Activated CD4-positive, alpha-beta memory T cell treated with anti-CD3 and anti-CD28 coated beads for 36 hours (primary cell): ENCODE data around the gene SHOC2. TPM values are rescaled to one million over a fixed set of nuclear protein-coding genes. Genes with fewer than 3 reads are reported as not detected.
A peak's percentile ranks its signal among the peaks of the same experiment; 100 is the strongest.

Experiments used
- CTCF ChIA-PET: fragments of 350-600 bp; sonication (Branson Sonifier 250); formaldehyde crosslinking; loops from one replicate; lab custom pipeline; 2021; ENCODE audit warnings: antibody characterized with exemption, inconsistent platforms; lab: Charles Lee
- POLR2A ChIA-PET: fragments of 350-600 bp; sonication (Branson Sonifier 250); formaldehyde crosslinking; loops from one replicate; lab custom pipeline; 2021; ENCODE audit warnings: antibody characterized with exemption; lab: Charles Lee
- DNase-seq: peaks from one replicate; pipeline ENCODE4 v3.0.0-alpha.2; 2020
- H3K27ac Mint-ChIP-seq: one replicate; pipeline ENCODE4 v1.8.0; 2021; ENCODE audit warnings: mixed read lengths
- H3K27me3 Mint-ChIP-seq: one replicate; pipeline ENCODE4 v1.8.0; 2021; ENCODE audit warnings: mixed read lengths
- H3K36me3 Mint-ChIP-seq: one replicate; pipeline ENCODE4 v1.8.0; 2021; ENCODE audit warnings: mixed read lengths
- H3K4me1 Mint-ChIP-seq: one replicate; pipeline ENCODE4 v1.8.0; 2021; ENCODE audit warnings: low read depth, mixed read lengths
- H3K4me3 Mint-ChIP-seq: one replicate; pipeline ENCODE4 v1.8.0; 2021; ENCODE audit warnings: mild to moderate bottlenecking, mixed read lengths
- H3K9me3 Mint-ChIP-seq: one replicate; pipeline ENCODE4 v1.8.0; 2021; ENCODE audit warnings: mixed read lengths
- intact Hi-C: fragments of 100-400 bp; cut with micrococcal nuclease; formaldehyde crosslinking; loops from one replicate; pipeline ENCODE4 v1.15.1; 2023
- total RNA-seq, 2 experiments: library from RNA; stranded (reverse); gene quantifications; one replicate each; pipeline ENCODE4 v1.2.3, GENCODE V29; 2021

The SHOC2 gene
- total RNA-seq, 2 experiments from 2014 or later, result 30.7 to 32.5 TPM

DNA sequence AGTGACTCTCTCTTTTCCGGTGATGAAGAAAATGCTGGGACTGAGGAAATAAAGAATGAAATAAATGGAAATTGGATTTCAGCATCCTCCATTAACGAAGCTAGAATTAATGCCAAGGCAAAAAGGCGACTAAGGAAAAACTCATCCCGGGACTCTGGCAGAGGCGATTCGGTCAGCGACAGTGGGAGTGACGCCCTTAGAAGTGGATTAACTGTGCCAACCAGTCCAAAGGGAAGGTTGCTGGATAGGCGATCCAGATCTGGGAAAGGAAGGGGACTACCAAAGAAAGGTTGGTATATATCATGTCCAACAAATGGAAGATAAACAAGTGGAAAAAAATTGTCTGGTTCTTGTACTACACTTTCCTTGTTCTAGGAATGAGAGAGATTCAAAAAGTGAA, 38.2 kb upstream of the SHOC2 start:
- H3K36me3 Mint-ChIP-seq, result peaks cover 43% of the 10 kb centered on the region
- no peak overlapping the region for H3K4me3 Mint-ChIP-seq
- POLR2A ChIA-PET, result no interaction called here
- no peaks in the 10 kb centered on the region for H3K27me3 Mint-ChIP-seq
- intact Hi-C loops, result no loop called here
- H3K27ac Mint-ChIP-seq, result peak overlapping the region; percentile 53
- peaks cover 66% of the 10 kb centered on the region for H3K4me1 Mint-ChIP-seq
- H3K9me3 Mint-ChIP-seq, result no peaks in the 10 kb centered on the region
- CTCF ChIA-PET, result interaction anchor here (1.0 to 1.7 kb wide), 3 partner anchors 13 to 107 kb away, joined by 3 to 5 read pairs (median 3); no protein-coding TSS in a partner anchor
- DNase-seq, result no peak

DNA sequence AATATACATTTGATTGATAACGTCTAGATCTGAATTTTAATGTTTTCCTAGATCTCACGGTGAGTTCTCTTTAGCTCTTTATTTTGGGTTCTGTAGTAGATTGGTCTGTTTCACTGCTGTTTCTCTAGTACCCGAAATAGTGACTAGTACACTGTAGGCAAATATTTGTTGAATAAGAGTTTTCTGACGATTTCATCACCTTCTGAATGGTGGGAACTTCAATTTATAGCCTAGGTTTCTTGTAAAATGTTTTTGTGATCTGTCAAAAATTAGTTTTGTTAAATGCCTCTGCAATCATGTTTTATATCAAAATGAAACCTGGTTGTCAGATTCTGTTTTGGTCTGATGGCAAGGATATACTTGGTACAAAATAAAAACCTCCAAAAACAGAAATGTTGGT, 37.5 kb upstream of the SHOC2 start:
- Mint-ChIP-seq H3K4me3 (no peak overlapping the region), H3K9me3 (no peaks in the 10 kb centered on the region), H3K36me3 (peaks cover 44% of the 10 kb centered on the region), H3K27me3 (no peaks in the 10 kb centered on the region), H3K27ac (no peak overlapping the region), H3K4me1 (peaks cover 67% of the 10 kb centered on the region)
- POLR2A ChIA-PET, result no interaction called here
- intact Hi-C loops, result no loop called here
- CTCF ChIA-PET, result interaction anchor here (1.0 to 1.7 kb wide), 3 partner anchors 12 to 108 kb away, joined by 3 to 5 read pairs (median 4); no protein-coding TSS in a partner anchor
- no peak for DNase-seq

DNA sequence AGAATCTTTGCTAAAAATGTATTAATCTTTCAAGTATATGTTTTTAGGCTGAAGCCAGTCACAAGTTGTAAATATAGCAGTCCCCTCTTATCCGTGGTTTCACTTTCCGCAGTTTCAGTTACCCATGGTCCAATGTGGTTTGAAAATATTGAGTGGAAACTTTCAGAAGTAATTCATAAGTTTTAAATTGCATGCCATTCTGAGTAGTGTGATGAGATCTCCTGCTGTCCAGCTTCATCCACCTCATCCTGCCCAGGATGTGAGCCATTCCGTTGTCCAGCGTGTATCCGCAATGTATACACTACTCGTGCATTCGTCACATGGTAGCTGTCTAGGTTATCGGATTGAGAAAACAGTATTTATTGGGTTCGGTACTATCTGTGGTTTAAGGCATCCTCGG, 35.5 kb upstream of the SHOC2 start:
- peaks cover 39% of the 10 kb centered on the region for H3K36me3 Mint-ChIP-seq
- POLR2A ChIA-PET, result interaction anchor here (1.8 kb wide), 1 partner anchor 19 kb away, joined by 6 read pairs; no protein-coding TSS in a partner anchor
- peak overlapping the region; percentile 43 for H3K4me3 Mint-ChIP-seq
- peak overlapping the region; percentile 36 for H3K27ac Mint-ChIP-seq
- CTCF ChIA-PET, result interaction anchor here (1.0 to 1.5 kb wide), 3 partner anchors 10 to 26 kb away, joined by 3 to 7 read pairs (median 6); no protein-coding TSS in a partner anchor
- intact Hi-C loops, result no loop called here
- no peaks in the 10 kb centered on the region for H3K27me3 Mint-ChIP-seq
- DNase-seq, result no peak
- H3K4me1 Mint-ChIP-seq, result peaks cover 60% of the 10 kb centered on the region
- no peaks in the 10 kb centered on the region for H3K9me3 Mint-ChIP-seq

DNA sequence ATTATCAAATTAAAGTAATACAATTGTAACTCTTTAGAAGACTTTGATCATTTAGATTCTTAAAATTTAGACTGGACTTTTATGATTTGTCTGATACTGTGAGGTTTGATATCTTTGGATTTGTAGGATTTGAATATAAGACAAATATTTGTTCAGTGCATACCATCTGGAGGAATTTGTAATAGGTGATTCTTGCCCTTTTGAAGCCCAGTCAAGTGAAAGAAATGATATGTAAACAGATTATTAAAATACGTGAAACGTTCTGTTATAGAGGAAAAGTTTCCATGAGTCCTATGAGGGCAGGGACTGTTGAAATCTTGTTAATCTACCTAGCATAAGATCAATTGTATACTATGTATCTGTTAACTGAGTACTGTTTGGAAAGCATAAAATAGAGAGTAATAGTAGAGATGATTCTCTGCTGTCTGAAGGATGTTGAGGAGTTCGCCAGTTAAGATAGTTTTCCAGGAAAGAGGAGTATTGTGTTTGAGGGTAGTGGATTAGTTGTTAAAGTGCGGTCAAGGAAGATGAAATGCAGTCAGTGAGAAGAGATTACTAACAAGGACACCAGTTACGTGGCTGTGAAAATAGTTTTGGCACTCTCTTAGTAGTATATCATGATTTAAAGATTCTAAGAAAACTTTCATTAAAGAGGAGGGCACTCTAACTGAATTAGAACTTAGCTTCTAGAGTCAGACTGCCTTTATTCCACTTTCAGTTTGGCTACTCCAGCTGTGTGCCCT, 33.3 kb upstream of the SHOC2 start:
- DNase-seq, result no peak
- intact Hi-C loops, result no loop called here
- ChIA-PET POLR2A (interaction anchor here (0.8 to 2.2 kb wide), 2 partner anchors 16 to 33 kb away, joined by 5 read pairs; partner anchors contain the start of genes BBIP1 and SHOC2), CTCF (interaction anchor here (1.0 to 2.2 kb wide), 3 partner anchors 12 to 275 kb away, joined by 3 to 9 read pairs (median 6); no protein-coding TSS in a partner anchor)
- peaks cover 56% of the 10 kb centered on the region for H3K4me1 Mint-ChIP-seq
- H3K27ac Mint-ChIP-seq, result peak overlapping the region; percentile 21
- peaks cover 44% of the 10 kb centered on the region for H3K36me3 Mint-ChIP-seq
- H3K27me3 Mint-ChIP-seq, result no peaks in the 10 kb centered on the region
- no peaks in the 10 kb centered on the region for H3K9me3 Mint-ChIP-seq
- no peak overlapping the region for H3K4me3 Mint-ChIP-seq

DNA sequence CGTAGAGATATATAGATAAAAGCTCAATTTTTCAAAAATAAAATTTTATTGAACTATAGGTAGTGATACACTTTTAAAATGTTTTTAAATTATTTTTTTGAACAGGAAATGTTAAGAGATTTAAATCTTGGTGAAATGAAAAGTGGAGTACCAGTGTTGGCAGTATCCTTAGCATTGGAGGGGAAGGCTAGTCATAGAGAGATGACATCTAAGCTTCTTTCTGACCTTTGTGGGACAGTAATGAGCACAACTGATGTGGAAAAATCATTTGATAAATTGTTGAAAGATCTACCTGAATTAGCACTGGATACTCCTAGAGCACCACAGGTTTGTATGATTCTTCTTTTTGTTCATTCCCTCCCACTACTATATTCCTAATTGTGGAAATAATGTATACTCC, 31.8 kb upstream of the SHOC2 start:
- ChIA-PET CTCF (interaction anchor here (1.1 to 2.2 kb wide), 7 partner anchors 9 to 279 kb away, joined by 3 to 9 read pairs (median 4); no protein-coding TSS in a partner anchor), POLR2A (interaction anchor here (1.7 to 2.2 kb wide), 2 partner anchors 9 to 15 kb away, joined by 4 to 5 read pairs; no protein-coding TSS in a partner anchor)
- Mint-ChIP-seq H3K4me1 (peaks cover 50% of the 10 kb centered on the region), H3K4me3 (no peak overlapping the region), H3K9me3 (no peaks in the 10 kb centered on the region), H3K27me3 (no peaks in the 10 kb centered on the region), H3K36me3 (peaks cover 36% of the 10 kb centered on the region), H3K27ac (peak overlapping the region; percentile 48)
- no peak for DNase-seq
- intact Hi-C loops, result no loop called here

DNA sequence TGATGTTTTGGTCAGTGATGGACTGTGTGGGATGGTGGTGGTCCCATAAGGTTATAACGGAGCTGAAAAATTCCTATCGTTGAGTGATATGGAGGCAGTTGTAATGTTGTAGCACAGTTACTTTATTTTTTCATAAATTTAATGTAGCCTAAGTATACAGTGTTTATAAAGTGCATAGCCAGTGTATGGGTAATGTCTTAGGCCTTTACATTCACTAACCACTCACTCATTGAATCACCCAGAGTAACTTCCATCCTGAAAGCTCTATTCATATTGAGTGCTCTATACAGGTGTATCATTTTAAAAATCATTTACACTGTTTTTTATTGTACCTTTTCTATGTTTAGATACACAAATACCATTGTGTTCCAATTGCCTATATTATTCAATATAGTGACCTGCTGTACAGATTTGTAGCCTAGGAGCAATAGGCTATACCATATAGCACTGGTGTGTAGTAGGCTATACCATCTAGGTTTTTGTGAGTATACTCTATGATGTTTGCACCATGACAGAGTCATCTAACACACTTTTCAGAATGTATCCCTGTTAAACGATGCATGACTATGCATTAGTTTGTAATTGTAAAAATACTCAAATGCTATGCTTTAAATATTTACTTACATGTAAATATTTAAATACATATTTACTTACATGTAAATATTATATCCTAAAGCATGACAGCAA, 26.7 kb upstream of the SHOC2 start:
- CTCF ChIA-PET, result interaction anchor here (0.6 to 6.2 kb wide), 15 partner anchors 8 to 284 kb away, joined by 3 to 51 read pairs (median 5); no protein-coding TSS in a partner anchor
- POLR2A ChIA-PET, result interaction anchor here (1.7 kb wide), 1 partner anchor 26 kb away, joined by 6 read pairs; the partner anchor contains the start of genes BBIP1 and SHOC2
- Mint-ChIP-seq H3K4me1 (peaks cover 45% of the 10 kb centered on the region), H3K36me3 (peaks cover 32% of the 10 kb centered on the region), H3K27ac (no peak overlapping the region), H3K27me3 (no peaks in the 10 kb centered on the region), H3K4me3 (no peak overlapping the region), H3K9me3 (no peaks in the 10 kb centered on the region)
- no peak for DNase-seq
- intact Hi-C loops, result loop anchor here (1.0 to 2.0 kb wide), 5 partner anchors 10 to 282 kb away; no protein-coding TSS in a partner anchor

DNA sequence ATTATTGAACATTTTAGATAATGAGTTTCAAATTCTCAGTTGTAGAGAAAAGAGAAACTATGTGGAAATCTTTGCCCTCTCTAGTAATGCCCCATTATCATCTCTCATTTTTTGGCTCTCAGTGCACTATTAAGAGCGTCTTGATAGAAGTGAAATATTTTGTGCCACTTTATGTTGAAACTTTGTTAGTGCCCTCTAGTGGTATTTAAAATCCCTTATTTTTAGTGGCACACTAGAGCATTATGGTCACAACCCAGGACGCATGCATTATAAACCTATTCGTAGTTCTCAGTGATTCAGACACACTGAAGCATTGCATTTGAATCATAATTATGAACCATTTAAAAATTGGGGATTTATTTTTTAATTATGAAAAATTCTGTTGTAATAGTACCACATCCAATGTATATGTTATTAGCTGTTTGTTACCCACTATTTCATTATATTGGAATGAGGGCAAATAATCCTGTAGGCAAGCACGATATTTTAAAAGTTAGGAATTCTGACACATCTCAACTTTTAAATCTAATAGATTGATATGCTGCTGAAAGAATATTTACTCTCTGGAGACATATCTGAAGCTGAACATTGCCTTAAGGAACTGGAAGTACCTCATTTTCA, 25.7 kb upstream of the SHOC2 start:
- Mint-ChIP-seq H3K27me3 (no peaks in the 10 kb centered on the region), H3K9me3 (no peaks in the 10 kb centered on the region), H3K36me3 (peaks cover 35% of the 10 kb centered on the region), H3K4me3 (no peak overlapping the region), H3K27ac (peak overlapping the region; percentile 4), H3K4me1 (peaks cover 47% of the 10 kb centered on the region)
- POLR2A ChIA-PET, result interaction anchor here (1.7 kb wide), 1 partner anchor 25 kb away, joined by 6 read pairs; the partner anchor contains the start of genes BBIP1 and SHOC2
- intact Hi-C loops, result loop anchor here (1.0 to 2.0 kb wide), 5 partner anchors 9 to 283 kb away; no protein-coding TSS in a partner anchor
- no peak for DNase-seq
- CTCF ChIA-PET, result interaction anchor here (0.6 to 6.2 kb wide), 31 partner anchors 9 to 582 kb away, joined by 3 to 51 read pairs (median 4); no protein-coding TSS in a partner anchor

DNA sequence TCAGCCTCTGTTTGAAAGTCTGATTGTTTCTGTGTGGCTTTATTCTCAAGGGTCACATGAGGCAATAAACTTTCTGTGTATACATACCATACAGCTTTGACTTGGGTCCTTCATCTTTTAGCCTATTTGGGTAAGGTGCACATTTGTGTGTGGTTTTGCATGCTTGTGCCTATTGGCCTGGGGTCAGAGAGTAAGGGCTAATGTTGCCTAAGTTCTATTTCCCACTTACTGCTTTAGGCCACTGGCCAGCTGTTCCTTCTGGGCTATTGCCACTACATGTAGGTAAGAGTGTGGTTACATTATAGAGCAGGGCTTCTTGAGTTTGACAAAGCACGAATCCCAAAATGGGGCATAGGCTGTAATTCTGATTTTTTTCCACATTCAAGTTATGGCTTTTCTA, 22.2 kb upstream of the SHOC2 start:
- intact Hi-C loops, result no loop called here
- CTCF ChIA-PET, result interaction anchor here (0.7 to 6.2 kb wide), 9 partner anchors 10 to 286 kb away, joined by 3 to 51 read pairs (median 6); no protein-coding TSS in a partner anchor
- peaks cover 42% of the 10 kb centered on the region for H3K4me1 Mint-ChIP-seq
- no peaks in the 10 kb centered on the region for H3K27me3 Mint-ChIP-seq
- no peak overlapping the region for H3K27ac Mint-ChIP-seq
- H3K36me3 Mint-ChIP-seq, result peaks cover 31% of the 10 kb centered on the region
- POLR2A ChIA-PET, result interaction anchor here (0.7 to 1.1 kb wide), 3 partner anchors 10 to 30 kb away, joined by 3 to 4 read pairs (median 4); partner anchors contain the start of genes BBIP1 and SHOC2
- H3K9me3 Mint-ChIP-seq, result no peaks in the 10 kb centered on the region
- no peak overlapping the region for H3K4me3 Mint-ChIP-seq
- no peak for DNase-seq

DNA sequence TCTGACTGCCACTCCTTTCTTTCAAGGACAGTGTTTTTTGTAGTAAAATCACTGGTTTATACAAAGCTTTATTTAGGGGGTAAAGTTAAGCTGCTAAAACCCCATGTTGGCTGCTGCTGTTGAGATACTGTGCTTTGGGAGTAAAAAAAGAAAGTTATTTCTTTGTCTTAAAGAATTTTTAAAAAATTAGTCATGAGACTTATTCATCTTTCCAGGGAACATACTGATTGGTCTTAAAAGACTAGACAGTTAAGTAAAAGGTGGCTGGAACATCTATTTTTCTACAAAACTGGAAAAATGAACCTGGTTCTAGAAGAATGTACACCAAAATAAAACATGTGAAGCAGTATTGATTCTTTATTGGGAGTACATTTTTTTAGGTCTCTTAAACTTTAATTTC, 21.0 kb upstream of the SHOC2 start:
- peaks cover 51% of the 10 kb centered on the region for H3K4me1 Mint-ChIP-seq
- no peak overlapping the region for H3K4me3 Mint-ChIP-seq
- no peak overlapping the region for H3K27ac Mint-ChIP-seq
- H3K9me3 Mint-ChIP-seq, result no peaks in the 10 kb centered on the region
- H3K27me3 Mint-ChIP-seq, result no peaks in the 10 kb centered on the region
- peaks cover 31% of the 10 kb centered on the region for H3K36me3 Mint-ChIP-seq
- ChIA-PET POLR2A (no interaction called here), CTCF (interaction anchor here (0.9 to 2.8 kb wide), 3 partner anchors 11 to 95 kb away, joined by 5 to 11 read pairs (median 9); no protein-coding TSS in a partner anchor)
- intact Hi-C loops, result no loop called here
- no peak for DNase-seq

DNA sequence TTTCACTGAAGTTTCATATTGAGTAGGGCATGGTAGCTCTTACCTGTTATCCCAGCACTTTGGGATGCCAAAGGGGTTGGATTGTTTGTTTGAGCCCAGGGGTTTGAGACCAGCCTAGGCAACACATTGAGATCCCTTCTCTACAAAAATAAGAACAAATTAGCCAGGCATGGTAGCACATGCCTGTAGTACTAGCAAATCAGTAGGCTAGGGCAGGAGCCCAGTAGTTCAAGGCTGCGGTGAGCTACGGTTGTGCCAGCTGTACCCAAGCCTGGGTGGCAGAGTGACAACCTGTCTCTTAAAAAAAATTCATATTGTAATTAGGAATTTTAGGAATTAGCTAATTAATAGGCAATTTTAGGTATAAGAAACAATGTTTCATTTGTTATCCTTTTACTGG, 18.4 kb upstream of the SHOC2 start:
- Mint-ChIP-seq H3K27ac (no peak overlapping the region), H3K9me3 (no peaks in the 10 kb centered on the region), H3K4me1 (peaks cover 50% of the 10 kb centered on the region), H3K36me3 (peaks cover 22% of the 10 kb centered on the region), H3K27me3 (no peaks in the 10 kb centered on the region), H3K4me3 (no peak overlapping the region)
- ChIA-PET POLR2A (interaction anchor here (0.6 to 1.6 kb wide), 5 partner anchors 10 to 127 kb away, joined by 3 to 5 read pairs (median 3); partner anchors contain the start of genes BBIP1 and SHOC2), CTCF (interaction anchor here (0.6 to 4.2 kb wide), 8 partner anchors 7 to 290 kb away, joined by 3 to 23 read pairs (median 4); partner anchors contain the start of genes BBIP1 and SHOC2)
- intact Hi-C loops, result loop anchor here (5.0 kb wide), 1 partner anchor 34 kb away; no protein-coding TSS in a partner anchor
- no peak for DNase-seq
